Measurements from ENCODE around the gene NDUFS4.
A peak's percentile ranks its signal among the peaks of the same experiment; 100 is the strongest.

The NDUFS4 gene

GRCh38 chr5:53556001-53556400 lies 4.4 kb upstream of the NDUFS4 start:
- no peak overlapping the region for H3K27ac ChIP-seq
- TF ChIP-seq ZFX (IDR thresholded peaks at IDR 0.05) (no peak), CTCF (conservative IDR thresholded peaks at IDR 0.05) (no peak)

- H3K27ac ChIP-seq, result no peak overlapping the region
- TF ChIP-seq CTCF (conservative IDR thresholded peaks at IDR 0.05) (no peak), ZFX (IDR thresholded peaks at IDR 0.05) (no peak)
These were observed 3.1 kb upstream of the NDUFS4 start for GRCh38 chr5:53557386-53557785.

GRCh38 chr5:53558966-53559365 lies 1.5 kb upstream of the NDUFS4 start:
- TF ChIP-seq ZFX (IDR thresholded peaks at IDR 0.05) (no peak), CTCF (conservative IDR thresholded peaks at IDR 0.05) (no peak)
- H3K27ac ChIP-seq, result no peak overlapping the region

GRCh38 chr5:53560028-53560427 lies 411 bp upstream of the NDUFS4 start:
- TF ChIP-seq CTCF (conservative IDR thresholded peaks at IDR 0.05), result no peak
- TF ChIP-seq ZFX (IDR thresholded peaks at IDR 0.05), result no peak
- H3K27ac ChIP-seq, result peak overlapping the region; percentile 90

- no peak overlapping the region for H3K27ac ChIP-seq
- no peak for TF ChIP-seq ZFX (IDR thresholded peaks at IDR 0.05)
These were observed 8.0 kb downstream of the NDUFS4 start for GRCh38 chr5:53568401-53568800.

- no peak for TF ChIP-seq ZFX (IDR thresholded peaks at IDR 0.05)
- TF ChIP-seq CTCF (conservative IDR thresholded peaks at IDR 0.05), result no peak
- no peak overlapping the region for H3K27ac ChIP-seq
These were observed 8.4 kb downstream of the NDUFS4 start for GRCh38 chr5:53568871-53569270.

GRCh38 chr5:53569453-53569852 lies 9.0 kb downstream of the NDUFS4 start:
- TF ChIP-seq ZFX (IDR thresholded peaks at IDR 0.05) (no peak), CTCF (conservative IDR thresholded peaks at IDR 0.05) (no peak)
- no peak overlapping the region for H3K27ac ChIP-seq

GRCh38 chr5:53571403-53571802 lies 11.0 kb downstream of the NDUFS4 start:
- TF ChIP-seq CTCF (conservative IDR thresholded peaks at IDR 0.05) (no peak), ZFX (IDR thresholded peaks at IDR 0.05) (no peak)
- H3K27ac ChIP-seq, result no peak overlapping the region
